HG02798 (cell line): Measurements from ENCODE around the gene MFSD2B.
"Not testable (repeated sequence)": the region's sequence is repeated elsewhere in the genome, so short reads cannot be mapped to it uniquely, and the experiment has no call there.

ENCODE experiments used
- ATAC-seq: cut with Tn5 transposase; IDR thresholded peaks from one replicate; pipeline ENCODE4 v1.9.1; 2021; ENCODE audit warnings: mild to moderate bottlenecking; ENCODE audit not compliant: unreplicated experiment, poor library complexity

Gene MFSD2B

DNA sequence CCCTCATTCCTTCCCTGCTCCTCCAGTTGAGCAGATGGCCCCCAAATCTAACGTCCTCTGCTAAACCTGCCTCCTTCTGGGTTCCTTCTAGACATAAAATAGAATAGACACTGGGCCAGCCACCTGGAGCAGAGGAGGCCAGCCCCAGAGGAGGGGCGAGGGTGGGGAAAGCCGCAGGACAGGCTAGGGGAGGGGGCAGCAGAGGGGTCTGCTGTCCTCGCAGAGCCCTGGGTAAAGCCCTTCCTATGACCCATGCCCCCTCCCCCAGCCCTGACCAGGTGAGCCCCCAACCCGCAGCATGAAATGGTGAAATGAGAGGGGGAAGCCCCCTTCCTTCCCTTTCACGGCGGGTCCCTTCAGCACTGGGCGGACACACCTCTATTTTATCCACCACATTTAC lies 7.8 kb downstream of the MFSD2B start:
- no peak for ATAC-seq

DNA sequence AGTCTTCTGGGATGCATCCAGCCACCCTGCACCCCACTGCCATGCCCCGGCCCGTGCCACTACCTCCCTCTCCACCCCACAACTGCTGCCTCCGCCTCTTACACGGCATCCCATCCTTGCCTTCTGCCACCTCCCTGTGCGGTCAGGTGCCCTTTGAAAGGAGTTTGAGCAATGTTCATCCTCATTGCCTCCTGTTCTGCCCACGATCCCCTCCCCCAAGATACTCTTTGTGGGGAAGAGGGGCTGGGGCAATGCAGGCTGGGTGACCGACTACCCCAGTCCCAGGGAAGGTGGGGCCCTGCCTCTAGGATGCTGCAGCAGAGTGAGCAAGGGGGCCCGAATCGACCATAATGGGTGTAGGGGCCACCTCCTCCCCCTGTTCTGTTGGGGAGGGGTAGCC lies 8.4 kb downstream of the MFSD2B start:
- no peak for ATAC-seq

DNA sequence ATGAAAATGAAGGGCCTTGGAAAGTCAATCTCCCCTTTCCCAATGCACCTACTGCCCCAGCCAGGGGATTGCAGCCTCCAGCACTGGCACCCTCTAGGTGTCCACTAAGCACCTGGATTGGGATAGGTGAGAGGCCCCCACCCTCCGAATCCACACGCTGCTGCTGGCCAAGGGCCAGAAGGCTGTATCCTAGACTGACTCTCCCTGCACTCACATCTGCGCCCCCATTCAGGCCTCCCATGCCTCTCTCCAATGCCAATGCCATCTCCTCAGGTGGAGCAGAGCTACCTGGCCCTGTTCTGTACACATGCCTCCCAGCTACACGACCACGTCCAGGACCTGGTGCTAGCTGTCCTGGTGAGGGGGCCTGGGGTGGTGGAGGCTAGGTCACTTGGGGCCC lies 9.8 kb downstream of the MFSD2B start:
- ATAC-seq, result no peak

DNA sequence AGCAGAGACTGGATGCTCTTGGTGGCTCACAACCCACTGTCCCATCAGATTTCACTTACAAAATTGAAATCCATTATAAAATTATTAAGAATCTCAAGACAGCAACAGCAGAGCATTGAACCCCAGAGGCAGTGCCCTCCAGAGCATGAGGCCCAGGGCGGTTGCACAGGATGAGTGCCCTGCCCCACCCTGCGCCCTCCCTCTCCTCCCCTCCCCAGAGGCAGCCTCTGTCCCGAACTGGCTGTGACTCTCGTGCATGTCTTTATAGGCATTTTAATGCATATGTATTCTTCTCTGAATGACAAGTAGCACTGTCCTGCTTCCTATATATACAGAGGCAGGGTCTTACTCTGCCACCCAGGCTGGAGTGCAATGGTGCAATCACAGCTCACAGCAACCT lies 10.4 kb downstream of the MFSD2B start:
- ATAC-seq, result no peak

DNA sequence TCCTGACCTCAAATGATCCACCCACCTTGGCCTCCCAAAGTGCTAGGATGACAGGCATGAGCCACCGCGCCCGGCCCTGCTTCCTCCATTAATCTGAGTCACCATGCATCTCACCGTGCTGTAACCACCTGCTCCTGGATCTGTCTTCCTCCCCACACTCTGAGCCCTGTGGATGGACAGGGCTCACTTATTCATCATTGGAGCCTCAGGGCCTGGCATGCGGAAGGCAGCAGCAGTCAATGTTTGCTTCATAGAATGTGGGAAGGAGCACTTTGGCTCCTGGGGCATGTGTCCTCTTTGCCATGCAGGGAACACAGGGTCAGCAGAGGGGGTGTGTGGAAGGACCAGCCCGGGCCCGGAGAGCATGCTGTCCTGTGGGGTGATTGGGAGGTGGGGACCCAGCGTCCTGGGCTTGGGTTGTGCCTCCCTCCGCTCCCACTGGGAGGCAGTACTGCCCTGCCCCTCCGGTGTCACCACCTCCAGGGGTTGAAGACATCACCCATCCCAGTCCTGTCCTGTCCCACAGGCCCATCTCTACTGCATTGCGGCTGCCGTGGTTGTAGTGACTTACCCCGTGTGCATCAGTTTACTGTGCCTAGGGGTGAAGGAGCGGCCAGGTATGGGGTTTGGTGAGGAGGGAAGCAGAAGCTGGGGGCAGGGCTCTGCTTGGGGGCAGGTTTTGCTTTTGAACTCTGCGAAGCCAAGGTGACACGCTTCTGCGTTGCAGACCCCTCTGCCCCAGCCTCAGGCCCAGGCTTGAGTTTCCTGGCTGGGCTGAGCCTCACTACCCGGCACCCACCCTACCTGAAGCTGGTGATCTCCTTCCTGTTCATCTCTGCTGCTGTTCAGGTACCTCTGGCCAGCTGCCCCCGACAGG lies 11.5 kb downstream of the MFSD2B start:
- no peak for ATAC-seq

DNA sequence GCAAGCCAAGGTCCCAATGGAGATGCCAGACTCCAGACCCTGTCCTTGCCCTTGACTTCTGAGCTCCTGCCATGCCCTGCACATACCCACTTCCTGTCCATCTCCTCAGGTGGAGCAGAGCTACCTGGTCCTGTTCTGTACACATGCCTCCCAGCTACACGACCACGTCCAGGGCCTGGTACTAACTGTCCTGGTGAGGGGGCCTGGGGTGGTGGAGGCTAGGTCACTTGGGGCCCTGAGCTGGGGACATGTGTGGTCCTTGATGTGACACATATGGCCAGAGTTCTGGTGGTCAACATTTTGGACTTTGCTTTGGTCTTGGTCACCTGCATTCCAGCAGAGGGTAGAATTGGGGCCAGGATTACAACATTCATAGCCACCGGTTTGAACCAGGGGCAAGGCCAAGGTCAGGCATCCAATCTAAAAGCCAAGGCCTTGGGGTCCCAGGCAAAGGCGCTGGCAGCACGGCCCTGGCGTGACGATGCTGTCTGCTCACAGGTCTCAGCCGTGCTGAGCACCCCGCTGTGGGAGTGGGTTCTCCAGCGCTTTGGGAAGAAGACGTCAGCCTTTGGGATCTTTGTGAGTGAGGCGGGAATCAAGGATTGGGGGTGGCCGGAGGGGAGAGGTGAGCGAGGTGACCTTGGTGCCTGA lies 12.6 kb downstream of the MFSD2B start:
- no peak for ATAC-seq

DNA sequence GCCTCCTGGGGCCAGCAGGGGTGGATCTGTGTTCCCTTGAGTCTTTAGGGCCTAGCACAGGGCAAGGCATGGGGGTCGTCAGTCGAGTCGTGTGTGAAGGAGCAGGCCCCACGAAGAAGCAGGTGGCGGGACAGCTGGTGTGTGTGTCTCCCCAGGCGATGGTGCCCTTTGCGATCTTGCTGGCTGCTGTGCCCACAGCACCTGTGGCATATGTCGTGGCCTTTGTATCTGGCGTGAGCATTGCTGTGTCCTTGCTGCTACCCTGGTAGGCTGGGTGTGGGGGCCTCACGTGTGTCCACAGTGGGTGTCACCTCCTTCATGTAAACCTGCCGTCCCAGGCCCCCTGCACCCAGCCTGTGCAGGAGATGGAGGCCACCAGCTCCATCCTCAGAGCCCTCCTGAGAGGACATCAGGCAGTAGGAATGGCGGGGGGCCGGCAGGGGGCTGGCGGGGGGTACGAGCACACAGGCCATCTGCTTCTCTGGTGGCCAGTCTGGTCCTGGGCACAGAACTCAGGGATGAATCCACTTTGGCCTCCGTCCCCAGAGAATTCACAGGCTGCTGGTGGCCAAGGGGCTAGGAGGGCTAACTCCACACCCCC lies 13.2 kb downstream of the MFSD2B start:
- ATAC-seq, result no peak

DNA sequence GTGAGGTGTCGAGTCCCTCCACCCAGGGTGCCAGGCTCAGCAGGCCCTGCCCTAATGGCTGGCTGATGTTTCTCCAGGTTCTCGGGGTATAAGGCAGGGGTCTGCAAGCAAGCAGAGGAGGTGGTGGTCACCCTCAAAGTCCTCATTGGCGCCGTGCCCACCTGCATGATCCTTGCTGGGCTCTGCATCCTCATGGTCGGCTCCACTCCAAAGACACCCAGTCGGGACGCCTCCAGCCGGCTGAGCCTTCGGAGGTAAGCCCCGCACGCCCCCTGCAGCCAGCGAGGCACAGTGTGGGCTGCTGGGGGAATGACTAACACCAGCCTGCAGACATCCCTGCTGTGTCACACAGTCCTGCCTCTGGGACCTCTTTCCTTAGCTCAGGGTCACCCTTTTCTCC lies 14.1 kb downstream of the MFSD2B start:
- ATAC-seq, result no peak

DNA sequence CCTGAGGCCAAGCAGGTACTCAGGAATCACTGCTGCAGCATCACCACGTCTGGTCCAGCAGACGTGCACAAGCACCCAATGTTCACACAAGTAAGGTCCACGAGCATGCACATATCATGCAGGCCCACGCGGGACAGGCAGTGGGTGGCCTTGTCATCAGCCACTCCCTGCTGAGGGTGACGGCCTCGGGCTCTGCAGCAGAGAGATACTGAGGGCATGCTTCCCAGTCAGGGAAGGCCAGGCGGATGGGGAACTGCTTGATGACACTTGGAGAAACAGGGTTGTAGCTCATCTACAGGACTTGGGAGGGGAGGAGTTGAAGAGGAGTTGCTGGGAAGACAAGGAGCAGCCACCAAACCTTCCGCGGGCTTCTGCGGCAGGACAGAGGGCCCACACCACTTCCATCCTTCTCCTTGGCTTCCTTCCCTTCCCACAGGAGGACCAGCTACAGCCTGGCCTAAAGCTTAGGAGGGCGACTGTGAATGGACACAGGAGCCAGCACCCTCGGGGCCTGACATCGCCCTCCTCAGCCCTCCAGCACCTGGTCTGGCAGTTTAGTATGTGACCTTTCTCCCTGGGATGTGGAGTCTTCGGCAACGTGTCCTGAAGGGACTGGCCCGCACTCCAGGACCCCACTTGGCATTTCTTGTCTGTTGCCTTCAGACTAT lies 15.2 kb downstream of the MFSD2B start:
- no peak for ATAC-seq

DNA sequence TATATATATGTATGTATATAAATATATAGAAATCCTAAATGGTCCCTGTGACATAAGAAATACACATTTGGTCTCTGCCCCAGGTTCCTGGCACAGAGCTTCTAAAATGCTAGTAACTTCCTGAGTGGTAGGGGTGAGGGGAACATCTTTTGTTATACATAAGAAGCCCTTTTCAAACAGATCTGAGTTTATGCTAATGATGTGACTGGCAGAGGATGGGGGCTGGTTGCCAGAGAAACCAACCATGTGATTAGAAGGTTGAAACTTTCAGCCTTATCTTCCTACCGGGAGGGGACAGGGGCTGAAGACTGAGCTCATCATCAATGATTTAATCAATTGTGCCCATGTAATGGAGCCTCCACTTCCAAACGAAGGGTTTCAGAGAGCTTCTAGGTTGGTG lies 16.3 kb downstream of the MFSD2B start:
- no peak for ATAC-seq

DNA sequence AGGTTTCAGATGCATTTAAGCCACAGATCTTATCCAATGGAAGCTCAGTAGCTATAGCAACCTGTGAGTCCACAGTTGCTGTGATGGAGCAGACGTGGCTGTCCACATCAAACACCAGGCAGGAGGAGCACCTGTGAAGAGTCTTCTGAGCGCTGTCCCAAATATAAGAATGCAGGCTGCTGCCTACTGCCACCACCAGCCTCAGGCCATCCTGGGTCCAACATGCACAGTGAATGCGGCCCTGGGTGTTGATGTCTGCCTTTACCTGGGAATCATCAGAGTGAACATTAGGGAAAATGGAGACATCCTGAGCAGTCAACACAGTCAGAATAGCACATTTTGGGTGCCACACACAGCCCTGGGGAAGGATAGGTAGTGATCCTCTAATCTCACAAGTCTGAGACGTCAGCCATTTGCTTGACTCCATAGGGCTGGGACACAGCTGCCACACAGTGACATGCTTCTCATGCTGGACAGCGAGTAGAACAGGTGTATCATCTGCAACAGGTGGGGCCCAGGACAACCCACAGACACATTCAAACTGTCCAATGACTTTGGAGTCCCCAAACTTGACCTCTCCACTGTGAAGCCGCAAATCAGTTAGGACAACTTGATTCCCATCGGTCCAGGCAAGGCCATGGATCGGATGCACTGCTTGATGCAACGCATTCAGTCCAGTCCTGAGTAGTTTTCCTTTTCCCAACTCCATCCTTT lies 29.1 kb downstream of the MFSD2B start:
- no peak for ATAC-seq

DNA sequence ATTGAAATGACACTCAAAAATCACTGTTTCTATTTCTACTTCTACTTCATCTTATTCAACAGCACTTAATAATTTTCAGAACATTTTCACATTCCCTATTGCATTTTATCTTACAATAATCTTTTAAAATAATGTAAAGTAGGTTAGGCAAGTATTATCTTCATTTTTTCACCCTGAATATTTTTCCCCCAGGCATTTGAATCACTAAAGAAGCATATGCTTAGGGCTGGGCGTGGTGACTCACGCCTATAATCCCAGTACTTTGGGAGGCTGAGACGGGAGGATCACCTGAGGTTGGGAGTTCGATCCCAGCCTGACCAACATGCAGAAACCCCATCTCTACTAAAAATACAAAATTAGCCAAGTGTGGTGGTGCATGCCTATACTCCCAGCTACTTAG lies 30.6 kb downstream of the MFSD2B start:
- no peak for ATAC-seq

DNA sequence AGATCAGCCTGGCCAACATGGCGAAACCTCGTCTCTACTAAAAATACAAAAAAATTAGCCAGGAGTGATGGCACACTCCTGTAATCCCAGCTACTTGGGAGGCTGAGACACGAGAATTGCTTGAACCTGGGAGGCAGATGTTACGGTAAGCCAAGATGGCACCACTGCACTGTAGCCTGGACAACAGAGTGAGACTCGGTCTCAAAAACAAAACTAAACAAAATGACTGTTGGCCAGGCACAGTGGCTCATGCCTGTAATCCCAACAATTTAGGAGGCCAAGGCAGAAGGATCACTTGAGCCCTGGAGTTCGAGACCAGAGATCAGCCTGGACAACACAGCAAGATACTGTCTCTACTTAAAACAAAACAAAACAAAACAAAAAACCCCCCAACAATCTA lies 33.2 kb downstream of the MFSD2B start:
- ATAC-seq, result not testable (repeated sequence)

DNA sequence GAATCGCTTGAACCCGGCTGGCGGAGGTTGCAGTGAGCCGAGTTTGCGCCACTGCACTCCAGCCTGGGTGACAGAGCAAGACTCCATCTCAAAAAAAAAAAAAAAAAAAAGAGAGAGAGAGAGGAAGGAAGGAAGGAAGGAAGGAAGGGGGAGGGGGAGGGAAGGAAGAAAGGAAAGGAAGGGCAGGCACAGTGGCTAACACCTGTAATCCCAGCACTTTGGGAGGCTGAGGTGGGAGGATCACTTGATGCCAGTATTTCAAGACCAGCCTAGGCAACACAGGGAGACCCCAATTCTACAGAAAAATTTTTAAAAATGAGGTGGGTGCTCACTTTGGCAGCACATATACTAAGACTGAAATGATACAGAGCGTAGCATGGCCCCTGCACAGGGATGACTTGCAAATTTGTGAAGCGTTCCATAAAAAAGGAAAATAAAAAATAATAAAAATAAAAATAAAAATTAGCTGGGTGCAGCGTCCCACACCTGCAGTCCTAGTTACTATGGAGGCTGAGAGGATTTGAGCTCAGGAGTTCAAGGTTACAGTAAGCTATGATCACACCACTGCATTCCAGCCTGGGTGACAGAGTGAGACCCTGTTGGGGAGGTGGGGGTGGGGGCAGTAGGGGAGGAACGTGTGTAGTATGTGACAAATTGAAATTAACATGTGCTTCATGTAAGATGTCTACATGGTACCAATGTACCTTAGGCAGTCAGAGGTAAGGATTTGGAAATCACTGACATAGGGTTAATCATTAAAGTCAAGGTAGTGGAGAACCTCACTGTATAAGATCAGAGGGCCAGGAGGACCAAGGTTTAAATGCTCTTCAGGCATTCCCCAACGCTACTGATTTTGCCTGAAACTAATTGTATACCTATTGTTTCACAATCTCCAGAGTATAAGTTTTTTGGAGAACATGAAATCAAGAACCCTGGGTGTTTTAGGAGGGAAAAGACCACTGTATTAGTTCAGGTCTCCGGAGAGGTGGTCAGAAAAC lies 35.9 kb downstream of the MFSD2B start:
- no peak for ATAC-seq

DNA sequence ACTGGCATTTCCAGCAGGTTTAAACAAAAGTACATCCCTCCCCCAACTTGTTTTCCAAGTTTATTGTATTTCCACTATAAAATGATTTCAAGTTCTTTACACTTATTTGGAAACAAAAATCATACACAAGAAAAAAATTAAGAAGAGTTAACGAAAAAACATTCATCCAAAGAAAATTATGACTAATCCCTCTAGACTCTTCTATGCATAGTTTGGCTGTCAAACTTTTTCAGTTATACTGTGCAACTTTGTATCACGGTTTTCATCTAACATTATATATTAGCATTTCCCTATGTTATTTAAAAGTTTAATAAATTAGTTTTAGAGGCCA lies 36.7 kb downstream of the MFSD2B start:
- ATAC-seq, result no peak

DNA sequence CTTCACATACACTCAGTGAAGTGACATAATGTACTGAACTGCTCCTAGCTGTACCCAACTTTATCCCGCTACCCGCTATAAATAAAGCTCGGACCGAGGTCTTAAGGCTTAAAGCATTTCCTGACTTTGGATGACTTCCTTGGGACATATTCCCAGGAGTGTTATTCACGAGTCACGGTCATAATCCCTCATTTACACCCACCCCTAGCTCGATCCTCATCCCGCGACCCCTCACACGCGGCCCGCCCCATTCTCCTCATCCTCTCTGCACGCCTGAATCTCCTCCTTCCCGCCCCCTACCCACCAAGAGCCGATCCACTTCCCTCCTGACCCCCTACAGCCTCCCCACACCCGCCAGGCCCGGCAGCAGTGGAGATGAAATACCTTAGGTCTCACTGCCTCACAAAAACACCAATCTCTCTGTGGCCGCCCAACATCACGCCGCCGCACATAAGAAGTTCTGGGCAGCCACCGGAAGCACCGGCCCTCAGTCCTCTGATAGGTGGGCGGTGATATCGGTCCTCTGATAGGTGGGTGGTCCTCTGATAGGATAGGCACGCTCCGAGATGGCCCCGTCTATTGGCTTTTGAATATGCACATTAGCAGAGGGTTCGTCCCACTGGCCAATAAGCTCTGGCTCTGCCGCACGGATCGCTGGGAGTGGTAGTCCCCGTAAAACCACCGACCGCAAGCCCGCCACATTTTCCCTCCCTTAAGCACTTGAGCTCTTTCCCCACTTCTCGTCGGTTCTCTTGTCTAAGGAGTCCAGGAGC lies 37.2 kb downstream of the MFSD2B start, which contains the start of gene WDCP:
Gene WDCP (minus strand): TSS at position 462 of the 773 bp plus-strand sequence. CDS start 7,897 bp downstream, outside the sequence.
- peak; percentile 99 for ATAC-seq

DNA sequence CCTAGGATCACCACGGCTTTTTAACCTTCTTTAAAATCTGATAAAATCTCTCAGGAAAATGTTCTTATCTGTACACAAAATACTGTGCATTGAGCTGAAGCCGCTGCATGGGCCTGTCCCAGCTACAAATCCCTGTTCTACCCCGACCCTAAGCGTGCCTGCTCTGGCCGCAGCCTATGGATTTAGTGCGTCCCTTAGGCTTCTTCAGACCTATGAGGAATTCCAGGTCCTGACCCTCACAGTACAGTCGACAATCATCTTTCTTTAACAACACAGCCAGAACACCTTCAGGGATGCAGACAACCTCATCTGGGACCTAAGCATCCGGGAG lies 37.8 kb downstream of the MFSD2B start:
- ATAC-seq, result no peak

DNA sequence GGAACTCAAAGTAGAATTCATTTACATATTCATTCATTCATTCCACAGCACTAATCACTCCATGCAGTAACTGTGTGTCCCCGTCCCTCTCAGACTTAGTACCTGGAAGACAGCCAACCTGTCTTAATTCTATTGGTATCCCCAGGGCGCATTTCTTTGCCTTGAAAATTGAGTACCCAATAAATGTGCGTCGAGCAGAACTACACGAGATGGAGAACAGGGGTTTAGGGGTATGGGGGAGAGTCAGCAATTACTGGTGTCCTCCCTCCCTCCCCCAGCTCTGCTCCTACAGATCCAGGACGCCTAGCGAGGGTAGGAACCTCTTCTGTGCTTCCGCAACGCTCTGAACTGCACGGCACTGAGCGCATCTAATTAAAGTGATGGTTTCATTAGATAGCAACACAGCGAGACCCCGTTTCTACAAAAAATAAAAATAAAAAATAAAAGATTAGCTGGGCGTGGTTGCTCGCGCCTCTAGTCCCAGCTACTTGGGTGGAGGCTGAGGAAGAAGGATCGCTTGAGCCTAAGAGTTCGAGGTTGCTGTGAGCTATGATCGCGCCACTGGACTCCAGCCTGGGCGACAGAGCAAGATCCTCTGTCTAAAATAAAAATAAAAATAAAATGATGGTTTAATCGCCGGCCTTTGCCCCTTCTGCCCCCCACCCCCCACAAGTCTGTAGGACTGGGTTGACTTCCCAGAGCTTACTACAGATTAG lies 39.0 kb downstream of the MFSD2B start:
- no peak for ATAC-seq
